WTC11 (cell line): ENCODE data around the gene RBP3. TPM values are rescaled to one million over a fixed set of nuclear protein-coding genes. Genes with fewer than 3 reads are reported as not detected.

Source experiments
- ATAC-seq: fragments of 200-7000 bp; cut with Tn5 transposase; 2 replicates; pipeline ENCODE4 v1.10.0; 2021; ENCODE audit warnings: mild to moderate bottlenecking, moderate library complexity
- CTCF ChIA-PET: fragments of 300-600 bp; sonication (Branson Sonifier 250); formaldehyde crosslinking; loops from one replicate; lab custom pipeline; 2021; ENCODE audit warnings: antibody characterized with exemption; lab: Charles Lee
- POLR2A ChIA-PET: fragments of 350-600 bp; sonication (Branson Sonifier 250); formaldehyde crosslinking; loops from one replicate; lab custom pipeline; 2021; ENCODE audit warnings: antibody characterized with exemption; lab: Charles Lee
- DNase-seq: peaks from one replicate; pipeline ENCODE4 v3.0.0; 2021; ENCODE audit warnings: low spot score
- H3K27ac Mint-ChIP-seq: 2 replicates; pipeline ENCODE4 v1.8.0; 2021; ENCODE audit warnings: mixed read lengths
- H3K27me3 Mint-ChIP-seq: 2 replicates; pipeline ENCODE4 v1.8.0; 2021; ENCODE audit warnings: low read depth, mild to moderate bottlenecking, moderate library complexity, mixed read lengths
- H3K36me3 Mint-ChIP-seq: 2 replicates; pipeline ENCODE4 v1.8.0; 2021; ENCODE audit warnings: mixed read lengths
- H3K4me1 Mint-ChIP-seq: 2 replicates; pipeline ENCODE4 v1.8.0; 2022; ENCODE audit warnings: mixed read lengths
- H3K4me3 Mint-ChIP-seq: 2 replicates; pipeline ENCODE4 v1.8.0; 2021; ENCODE audit warnings: mild to moderate bottlenecking, moderate library complexity, mixed read lengths
- H3K9me3 Mint-ChIP-seq: 2 replicates; pipeline ENCODE4 v1.8.0; 2021; ENCODE audit warnings: mixed read lengths
- ATF1 ChIP-seq: sonication (generic); formaldehyde crosslinking; IDR thresholded peaks from 2 replicates; pipeline ENCODE4 v1.8.1; 2023; ENCODE audit warnings: mild to moderate bottlenecking, moderate library complexity, missing genetic modification reagents
- E2F5 ChIP-seq: sonication (generic); formaldehyde crosslinking; IDR thresholded peaks from 2 replicates; pipeline ENCODE4 v1.8.1; 2022; ENCODE audit warnings: mild to moderate bottlenecking, moderate library complexity, missing genetic modification reagents
- FOXP1 ChIP-seq: sonication (generic); formaldehyde crosslinking; IDR thresholded peaks from 2 replicates; pipeline ENCODE4 v1.8.0; 2022; ENCODE audit warnings: missing genetic modification reagents, mild to moderate bottlenecking, moderate library complexity, borderline replicate concordance
- IRF2 ChIP-seq: sonication (generic); formaldehyde crosslinking; IDR thresholded peaks from 2 replicates; pipeline ENCODE4 v1.8.0; 2022; ENCODE audit warnings: low read depth, missing genetic modification reagents, borderline replicate concordance
- JAZF1 ChIP-seq: fragments of 250-450 bp; sonication (Bioruptor Pico); IDR thresholded peaks from 2 replicates; pipeline ENCODE4 v1.9.0; 2021; ENCODE audit warnings: moderate library complexity, mild to moderate bottlenecking, inconsistent platforms
- JUN ChIP-seq: sonication (generic); formaldehyde crosslinking; IDR thresholded peaks from 2 replicates; pipeline ENCODE4 v1.8.0; 2023; ENCODE audit warnings: mild to moderate bottlenecking, missing genetic modification reagents
- KAT7 ChIP-seq: sonication (generic); formaldehyde crosslinking; IDR thresholded peaks from 2 replicates; pipeline ENCODE4 v1.8.1; 2023; ENCODE audit warnings: missing genetic modification reagents, mild to moderate bottlenecking, borderline replicate concordance
- MAX ChIP-seq: sonication (generic); formaldehyde crosslinking; IDR thresholded peaks from 2 replicates; pipeline ENCODE4 v1.8.0; 2022; ENCODE audit warnings: mild to moderate bottlenecking, missing genetic modification reagents
- MYBL2 ChIP-seq: sonication (generic); formaldehyde crosslinking; IDR thresholded peaks from 2 replicates; pipeline ENCODE4 v1.8.1; 2023; ENCODE audit warnings: mild to moderate bottlenecking, moderate library complexity, missing genetic modification reagents
- NFYB ChIP-seq: sonication (generic); formaldehyde crosslinking; conservative IDR thresholded peaks from 2 replicates; pipeline ENCODE4 v1.8.0; 2022; ENCODE audit warnings: low read depth, missing genetic modification reagents
- SMAD3 ChIP-seq: sonication (generic); formaldehyde crosslinking; IDR thresholded peaks from 2 replicates; pipeline ENCODE4 v1.8.0; 2022; ENCODE audit warnings: missing genetic modification reagents, mild to moderate bottlenecking, borderline replicate concordance
- SOX15 ChIP-seq: fragments of 250-450 bp; sonication (Bioruptor Pico); IDR thresholded peaks from 2 replicates; pipeline ENCODE4 v1.9.0; 2021; ENCODE audit warnings: mild to moderate bottlenecking
- ZNF219 ChIP-seq: sonication (generic); formaldehyde crosslinking; IDR thresholded peaks from 2 replicates; pipeline ENCODE4 v1.8.0; 2023; ENCODE audit warnings: missing genetic modification reagents, mild to moderate bottlenecking, borderline replicate concordance
- ZNF263 ChIP-seq: sonication (generic); formaldehyde crosslinking; IDR thresholded peaks from 2 replicates; pipeline ENCODE4 v1.8.1; 2022; ENCODE audit warnings: low read depth, mild to moderate bottlenecking, moderate library complexity, missing genetic modification reagents
- ZNF317 ChIP-seq: sonication (generic); formaldehyde crosslinking; IDR thresholded peaks from 2 replicates; pipeline ENCODE4 v1.8.1; 2023; ENCODE audit warnings: low read depth, mild to moderate bottlenecking, moderate library complexity, missing genetic modification reagents, borderline replicate concordance
- ZNF423 ChIP-seq: fragments of 250-450 bp; sonication (Bioruptor Pico); IDR thresholded peaks from 2 replicates; pipeline ENCODE4 v2.1.2; 2022; ENCODE audit warnings: mild to moderate bottlenecking, moderate library complexity
- ZNF512 ChIP-seq: sonication (generic); formaldehyde crosslinking; IDR thresholded peaks from 2 replicates; pipeline ENCODE4 v1.8.1; 2022; ENCODE audit warnings: missing genetic modification reagents, borderline replicate concordance
- ZSCAN18 ChIP-seq: fragments of 250-450 bp; sonication (Bioruptor Pico); IDR thresholded peaks from 2 replicates; pipeline ENCODE4 v2.1.2; 2022; ENCODE audit warnings: mild to moderate bottlenecking, moderate library complexity
- total RNA-seq: library from RNA; stranded (reverse); gene quantifications from 3 replicates; pipeline ENCODE4 v1.2.3, GENCODE V29; 2021
- TF ChIP-seq, protein P1 (sequence below): sonication (generic); formaldehyde crosslinking; IDR thresholded peaks from 2 replicates; pipeline ENCODE4 v1.8.0; 2022; ENCODE audit warnings: missing genetic modification reagents
- TF ChIP-seq, protein P2 (sequence below): sonication (generic); formaldehyde crosslinking; IDR thresholded peaks from 2 replicates; pipeline ENCODE4 v1.8.1; 2023; ENCODE audit warnings: mild to moderate bottlenecking, missing genetic modification reagents

The RBP3 gene
- total RNA-seq, 1 experiment from 2014 or later: not detected

DNA sequence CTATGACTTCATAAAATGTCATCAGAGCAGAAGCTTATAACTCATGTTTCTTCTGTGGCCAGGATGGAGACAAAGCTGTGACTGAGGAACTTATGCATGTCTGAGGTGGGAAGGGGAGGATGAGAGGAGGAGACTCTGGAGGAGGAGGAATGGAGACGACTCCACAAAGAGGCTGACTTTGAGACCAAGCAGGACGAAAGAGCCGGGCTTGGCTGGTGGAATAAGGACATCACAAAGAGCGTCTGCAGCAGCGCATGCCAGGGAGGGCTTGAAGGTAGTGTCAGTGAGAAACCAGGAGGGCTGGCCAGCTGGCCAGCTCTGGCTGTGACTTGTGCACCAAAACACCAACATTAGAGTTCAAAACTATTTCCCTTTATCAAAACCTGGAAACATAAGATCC is 32.0 kb upstream of the RBP3 start (continued):
- TF ChIP-seq KAT7 (CRISPR knock-in tag): no peak

DNA sequence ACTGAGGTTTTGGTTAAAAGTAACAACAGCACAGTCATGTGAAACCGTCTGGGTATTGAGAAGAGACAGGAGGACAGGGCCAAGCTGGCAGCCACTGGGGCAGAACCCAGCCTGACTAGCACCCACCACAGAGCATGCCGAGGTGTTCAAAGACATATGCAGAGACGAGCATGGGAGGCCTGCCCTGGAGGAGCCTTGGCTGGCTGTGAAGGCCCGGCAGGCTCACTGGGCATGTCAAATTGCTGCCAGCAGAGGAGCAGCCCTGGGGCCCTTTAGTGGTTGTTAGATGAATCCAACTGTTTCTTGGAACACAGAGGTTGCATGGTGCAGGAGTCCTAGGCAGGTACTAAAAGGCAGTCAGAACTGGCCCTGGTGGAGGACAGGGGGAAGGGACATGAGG is 30.9 kb upstream of the RBP3 start:
- no peak for TF ChIP-seq JUN (CRISPR knock-in tag)
- TF ChIP-seq, all 79 proteins: peak for 0
- no peaks in the 10 kb centered on the region for H3K27me3 Mint-ChIP-seq

GRCh38 chr10:47318706-47319105 is 29.5 kb upstream of the RBP3 start:
- Mint-ChIP-seq H3K36me3 (no peaks in the 10 kb centered on the region), H3K27me3 (no peaks in the 10 kb centered on the region), H3K9me3 (peaks cover 4% of the 10 kb centered on the region), H3K27ac (no peak overlapping the region), H3K4me3 (no peak overlapping the region), H3K4me1 (no peaks in the 10 kb centered on the region)
- DNase-seq (no peak), ATAC-seq (peak; percentile 88)
- POLR2A ChIA-PET: interaction anchor here (0.6 kb wide), 1 partner anchor 44 kb away, joined by 4 read pairs; no protein-coding TSS in a partner anchor
- no peak for TF ChIP-seq FOXP1 (CRISPR knock-in tag)
- TF ChIP-seq NFYB: peak; percentile 84
- CTCF ChIA-PET: interaction anchor here (1.0 to 3.0 kb wide), 4 partner anchors 22 to 294 kb away, joined by 4 to 14 read pairs (median 7); no protein-coding TSS in a partner anchor

More for the DNA sequence above, 30.9 kb upstream of the RBP3 start:
- Mint-ChIP-seq H3K9me3 (peaks cover 4% of the 10 kb centered on the region), H3K36me3 (no peaks in the 10 kb centered on the region), H3K4me3 (no peak overlapping the region), H3K4me1 (no peaks in the 10 kb centered on the region), H3K27ac (no peak overlapping the region)
- ATAC-seq: no peak
- CTCF ChIA-PET: interaction anchor here (1.5 to 3.0 kb wide), 2 partner anchors 23 to 293 kb away, joined by 4 to 14 read pairs; no protein-coding TSS in a partner anchor
- DNase-seq: no peak
- POLR2A ChIA-PET: no interaction called here

GRCh38 chr10:47319784-47320183 is 28.4 kb upstream of the RBP3 start:
- CTCF ChIA-PET: interaction anchor here (1.6 to 3.0 kb wide), 2 partner anchors 21 to 272 kb away, joined by 5 to 14 read pairs; no protein-coding TSS in a partner anchor
- no peak for ATAC-seq
- POLR2A ChIA-PET: interaction anchor here (0.8 kb wide), 1 partner anchor 194 kb away, joined by 3 read pairs; no protein-coding TSS in a partner anchor
- TF ChIP-seq KAT7 (CRISPR knock-in tag): no peak
- TF ChIP-seq ZNF512 (CRISPR knock-in tag): no peak
- no peak for TF ChIP-seq FOXP1 (CRISPR knock-in tag)
- TF ChIP-seq, protein P1, sequence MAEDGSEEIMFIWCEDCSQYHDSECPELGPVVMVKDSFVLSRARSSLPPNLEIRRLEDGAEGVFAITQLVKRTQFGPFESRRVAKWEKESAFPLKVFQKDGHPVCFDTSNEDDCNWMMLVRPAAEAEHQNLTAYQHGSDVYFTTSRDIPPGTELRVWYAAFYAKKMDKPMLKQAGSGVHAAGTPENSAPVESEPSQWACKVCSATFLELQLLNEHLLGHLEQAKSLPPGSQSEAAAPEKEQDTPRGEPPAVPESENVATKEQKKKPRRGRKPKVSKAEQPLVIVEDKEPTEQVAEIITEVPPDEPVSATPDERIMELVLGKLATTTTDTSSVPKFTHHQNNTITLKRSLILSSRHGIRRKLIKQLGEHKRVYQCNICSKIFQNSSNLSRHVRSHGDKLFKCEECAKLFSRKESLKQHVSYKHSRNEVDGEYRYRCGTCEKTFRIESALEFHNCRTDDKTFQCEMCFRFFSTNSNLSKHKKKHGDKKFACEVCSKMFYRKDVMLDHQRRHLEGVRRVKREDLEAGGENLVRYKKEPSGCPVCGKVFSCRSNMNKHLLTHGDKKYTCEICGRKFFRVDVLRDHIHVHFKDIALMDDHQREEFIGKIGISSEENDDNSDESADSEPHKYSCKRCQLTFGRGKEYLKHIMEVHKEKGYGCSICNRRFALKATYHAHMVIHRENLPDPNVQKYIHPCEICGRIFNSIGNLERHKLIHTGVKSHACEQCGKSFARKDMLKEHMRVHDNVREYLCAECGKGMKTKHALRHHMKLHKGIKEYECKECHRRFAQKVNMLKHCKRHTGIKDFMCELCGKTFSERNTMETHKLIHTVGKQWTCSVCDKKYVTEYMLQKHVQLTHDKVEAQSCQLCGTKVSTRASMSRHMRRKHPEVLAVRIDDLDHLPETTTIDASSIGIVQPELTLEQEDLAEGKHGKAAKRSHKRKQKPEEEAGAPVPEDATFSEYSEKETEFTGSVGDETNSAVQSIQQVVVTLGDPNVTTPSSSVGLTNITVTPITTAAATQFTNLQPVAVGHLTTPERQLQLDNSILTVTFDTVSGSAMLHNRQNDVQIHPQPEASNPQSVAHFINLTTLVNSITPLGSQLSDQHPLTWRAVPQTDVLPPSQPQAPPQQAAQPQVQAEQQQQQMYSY (CRISPR knock-in tag): no peak
- no peak for TF ChIP-seq SOX15
- TF ChIP-seq JAZF1: no peak
- no peak for TF ChIP-seq SMAD3 (CRISPR knock-in tag)
- TF ChIP-seq ZNF317: no peak
- TF ChIP-seq, protein P2, sequence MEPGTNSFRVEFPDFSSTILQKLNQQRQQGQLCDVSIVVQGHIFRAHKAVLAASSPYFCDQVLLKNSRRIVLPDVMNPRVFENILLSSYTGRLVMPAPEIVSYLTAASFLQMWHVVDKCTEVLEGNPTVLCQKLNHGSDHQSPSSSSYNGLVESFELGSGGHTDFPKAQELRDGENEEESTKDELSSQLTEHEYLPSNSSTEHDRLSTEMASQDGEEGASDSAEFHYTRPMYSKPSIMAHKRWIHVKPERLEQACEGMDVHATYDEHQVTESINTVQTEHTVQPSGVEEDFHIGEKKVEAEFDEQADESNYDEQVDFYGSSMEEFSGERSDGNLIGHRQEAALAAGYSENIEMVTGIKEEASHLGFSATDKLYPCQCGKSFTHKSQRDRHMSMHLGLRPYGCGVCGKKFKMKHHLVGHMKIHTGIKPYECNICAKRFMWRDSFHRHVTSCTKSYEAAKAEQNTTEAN: no peak
- no peak for TF ChIP-seq E2F5 (CRISPR knock-in tag)
- TF ChIP-seq ZSCAN18 (CRISPR knock-in tag): no peak
- TF ChIP-seq ZNF423 (CRISPR knock-in tag): no peak
- TF ChIP-seq ZNF263 (CRISPR knock-in tag): no peak
- TF ChIP-seq MYBL2 (CRISPR knock-in tag): no peak
- no peak for TF ChIP-seq ATF1
- no peak for TF ChIP-seq NFYB
- TF ChIP-seq ZNF219 (CRISPR knock-in tag): no peak
- no peak for TF ChIP-seq IRF2 (CRISPR knock-in tag)
- no peak for TF ChIP-seq MAX

More at GRCh38 chr10:47319784-47320183, 28.4 kb upstream of the RBP3 start:
- Mint-ChIP-seq H3K4me3 (no peak overlapping the region), H3K27me3 (no peaks in the 10 kb centered on the region), H3K36me3 (no peaks in the 10 kb centered on the region), H3K27ac (no peak overlapping the region), H3K9me3 (peaks cover 4% of the 10 kb centered on the region), H3K4me1 (no peaks in the 10 kb centered on the region)
- DNase-seq: no peak
